KOPT-K1 (cell line): Measurements from ENCODE around the gene USP24.

ENCODE experiments used
- H3K27ac ChIP-seq: fragments of 200-600 bp; sonication (generic); 2 replicates; pipeline ENCODE4 v1.5.1; 2016; ENCODE audit warnings: antibody characterized with exemption, mild to moderate bottlenecking, low read depth, low read length; ENCODE audit not compliant: poor library complexity, severe bottlenecking
- H3K36me3 ChIP-seq: fragments of 200-600 bp; sonication (generic); 2 replicates; pipeline ENCODE4 v1.5.1; 2017; ENCODE audit warnings: antibody characterized with exemption, mild to moderate bottlenecking, low read length, moderate library complexity; ENCODE audit not compliant: insufficient read depth
- H3K9me3 ChIP-seq: fragments of 200-600 bp; sonication (generic); 2 replicates; pipeline ENCODE4 v1.5.1; 2017; ENCODE audit warnings: antibody characterized with exemption, low read length, mild to moderate bottlenecking; ENCODE audit not compliant: insufficient read depth, poor library complexity, severe bottlenecking

Gene USP24

DNA sequence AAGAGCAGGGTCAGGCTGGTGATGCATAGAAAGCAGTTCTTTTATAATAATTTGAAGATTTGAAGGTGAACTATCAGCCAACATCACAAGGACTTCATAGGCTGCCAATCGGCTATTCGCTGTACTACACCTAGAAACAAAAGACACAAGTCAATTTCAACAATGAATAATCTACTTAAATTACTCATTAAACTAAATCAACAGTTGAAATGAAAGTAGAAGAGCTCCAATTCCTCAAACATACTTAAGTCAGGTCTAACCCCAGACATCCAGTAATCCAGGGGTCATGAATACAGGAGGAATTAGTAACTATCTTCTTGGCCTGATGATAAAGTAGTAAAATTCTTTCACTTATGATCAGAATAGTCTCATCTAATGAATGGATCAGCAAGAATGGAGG is 111.3 kb downstream of the USP24 start:
- H3K27ac ChIP-seq: no peak overlapping the region
- peaks cover 100% of the 10 kb centered on the region for H3K36me3 ChIP-seq
- no peaks in the 10 kb centered on the region for H3K9me3 ChIP-seq

DNA sequence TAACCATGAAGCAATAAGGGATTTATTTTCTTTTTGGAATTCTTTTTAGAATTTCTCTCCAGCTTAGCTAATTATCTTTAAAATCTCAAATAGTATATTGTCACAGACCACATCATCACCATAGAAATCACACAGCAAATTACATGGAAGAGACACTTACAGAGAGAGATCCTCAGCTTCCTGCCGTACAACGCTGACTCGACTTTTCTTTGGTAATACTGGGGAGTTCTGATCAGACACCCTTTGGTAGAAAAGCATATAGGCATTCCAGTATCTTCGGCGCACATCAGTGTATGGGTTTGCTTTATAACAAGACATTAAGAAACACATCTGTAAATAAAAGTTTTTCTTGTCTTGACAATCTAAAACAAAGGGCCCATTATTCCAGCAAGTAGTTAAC is 120.1 kb downstream of the USP24 start:
- H3K36me3 ChIP-seq: peaks cover 99% of the 10 kb centered on the region
- no peaks in the 10 kb centered on the region for H3K9me3 ChIP-seq
- H3K27ac ChIP-seq: no peak overlapping the region

DNA sequence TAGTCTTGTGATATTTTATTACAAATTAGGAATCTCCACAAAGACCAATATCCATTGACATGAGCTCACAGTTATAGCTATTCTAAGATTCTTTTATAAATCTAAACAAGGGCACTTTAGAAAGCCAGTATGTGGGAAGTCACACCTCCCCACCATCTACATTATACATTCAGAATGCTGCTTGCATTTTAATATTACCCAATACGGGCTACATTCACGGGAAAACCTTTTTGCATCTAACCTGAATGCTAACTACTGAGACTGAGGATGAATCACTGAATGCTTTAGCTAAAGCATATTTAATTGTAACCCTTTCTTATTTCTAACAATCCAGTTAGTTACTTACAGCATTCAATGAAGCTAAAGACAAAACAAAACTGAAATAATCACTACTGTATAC is 122.7 kb downstream of the USP24 start:
- Histone ChIP-seq H3K36me3 (peaks cover 99% of the 10 kb centered on the region), H3K27ac (no peak overlapping the region), H3K9me3 (no peaks in the 10 kb centered on the region)

DNA sequence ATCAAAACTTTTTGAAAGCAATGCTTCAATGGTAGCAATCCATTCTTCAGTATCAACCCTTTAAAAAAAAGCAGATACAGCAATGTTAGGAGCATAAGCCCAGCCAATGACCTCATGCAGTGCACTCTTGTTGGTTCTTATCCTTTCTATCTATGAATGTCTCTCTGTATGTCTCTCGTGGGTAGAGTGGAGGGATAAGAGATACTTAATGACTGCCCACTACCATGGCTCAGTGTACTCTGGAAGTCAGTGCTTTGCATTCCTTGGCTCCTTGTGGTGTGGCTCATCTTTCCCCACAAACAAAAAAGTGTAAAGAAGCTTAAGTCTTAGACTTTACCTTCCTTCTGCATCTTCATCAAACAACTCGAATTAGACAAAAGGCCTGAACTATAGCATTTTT is 125.5 kb downstream of the USP24 start:
- H3K36me3 ChIP-seq: peaks cover 98% of the 10 kb centered on the region
- H3K9me3 ChIP-seq: no peaks in the 10 kb centered on the region
- no peak overlapping the region for H3K27ac ChIP-seq

DNA sequence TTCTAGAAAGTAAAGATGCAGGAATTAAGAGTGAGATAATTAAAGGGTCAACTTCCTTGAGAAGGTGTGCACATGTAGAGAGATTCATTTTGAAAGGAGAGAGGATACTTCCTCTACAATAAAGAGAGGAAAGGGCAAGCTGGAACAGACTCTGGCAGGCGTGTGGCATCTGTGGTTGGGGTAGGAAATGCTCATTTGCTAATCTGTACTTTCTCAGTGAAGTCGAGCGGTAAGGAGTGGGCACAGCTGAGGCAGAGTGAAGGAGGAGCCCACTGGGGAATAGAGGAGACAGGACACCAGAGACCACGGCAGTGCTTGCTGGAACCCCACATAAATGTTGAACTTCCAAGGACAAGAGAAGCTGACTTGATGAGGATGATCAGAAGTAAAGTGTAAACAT is 126.8 kb downstream of the USP24 start:
- peaks cover 98% of the 10 kb centered on the region for H3K36me3 ChIP-seq
- no peak overlapping the region for H3K27ac ChIP-seq
- H3K9me3 ChIP-seq: no peaks in the 10 kb centered on the region

DNA sequence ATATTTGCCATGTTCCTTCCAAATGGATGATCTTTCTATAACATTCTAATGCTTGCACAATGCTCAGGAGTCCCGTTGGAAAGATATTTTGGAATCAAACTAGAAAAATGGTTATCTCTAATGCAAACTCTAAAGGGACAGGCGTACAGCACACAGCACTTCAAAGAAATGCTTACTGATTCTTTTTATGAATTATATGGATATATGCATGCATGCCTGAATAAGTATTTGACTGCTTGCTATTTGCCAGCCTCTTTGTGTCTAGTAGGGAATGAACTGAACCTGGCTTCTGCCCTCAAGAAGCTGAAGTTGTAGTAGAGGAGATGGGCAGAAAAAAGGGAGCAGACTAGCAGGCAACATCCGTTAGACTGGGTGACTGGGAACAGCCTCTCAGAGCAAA is 127.7 kb downstream of the USP24 start:
- Histone ChIP-seq H3K27ac (no peak overlapping the region), H3K36me3 (peaks cover 98% of the 10 kb centered on the region), H3K9me3 (no peaks in the 10 kb centered on the region)

DNA sequence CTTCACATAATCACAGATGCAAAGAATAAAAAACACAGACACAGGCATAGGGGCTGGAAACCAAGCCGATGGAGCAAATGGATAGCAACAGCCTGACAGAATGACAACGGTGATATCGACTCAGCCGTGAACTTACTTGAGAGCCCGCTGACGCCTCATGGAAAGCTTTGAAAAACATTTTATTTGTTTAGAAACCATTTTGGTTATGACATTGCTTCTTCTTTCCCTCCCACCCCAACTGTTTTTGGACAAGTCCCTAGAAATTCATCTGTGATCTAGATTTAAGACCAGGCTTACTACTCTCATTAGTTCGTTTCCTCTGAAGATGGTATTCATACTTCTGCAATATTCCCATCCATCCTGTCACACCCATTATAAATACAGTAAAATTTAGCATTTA is 130.9 kb downstream of the USP24 start:
- no peak overlapping the region for H3K27ac ChIP-seq
- H3K9me3 ChIP-seq: no peaks in the 10 kb centered on the region
- H3K36me3 ChIP-seq: peaks cover 98% of the 10 kb centered on the region

DNA sequence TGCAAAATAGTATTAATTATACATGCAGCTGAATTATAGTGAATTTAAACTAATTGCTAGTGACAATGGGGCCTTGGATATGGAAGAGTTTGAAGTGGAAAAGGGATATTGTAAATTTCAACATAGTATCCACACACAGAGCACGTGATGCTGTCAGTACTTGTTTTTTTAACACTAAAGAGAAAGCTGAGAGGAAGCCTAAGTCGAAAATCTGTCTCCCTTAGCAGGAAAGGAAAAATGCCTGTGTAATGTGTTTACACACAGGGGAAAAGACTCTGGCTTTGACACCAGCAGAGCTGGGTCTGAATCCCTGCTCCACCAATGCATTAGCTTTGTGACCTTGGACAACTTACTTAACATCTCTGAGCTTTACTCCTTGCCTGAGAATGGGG is 133.3 kb downstream of the USP24 start:
- Histone ChIP-seq H3K36me3 (peaks cover 99% of the 10 kb centered on the region), H3K9me3 (no peaks in the 10 kb centered on the region), H3K27ac (no peak overlapping the region)

DNA sequence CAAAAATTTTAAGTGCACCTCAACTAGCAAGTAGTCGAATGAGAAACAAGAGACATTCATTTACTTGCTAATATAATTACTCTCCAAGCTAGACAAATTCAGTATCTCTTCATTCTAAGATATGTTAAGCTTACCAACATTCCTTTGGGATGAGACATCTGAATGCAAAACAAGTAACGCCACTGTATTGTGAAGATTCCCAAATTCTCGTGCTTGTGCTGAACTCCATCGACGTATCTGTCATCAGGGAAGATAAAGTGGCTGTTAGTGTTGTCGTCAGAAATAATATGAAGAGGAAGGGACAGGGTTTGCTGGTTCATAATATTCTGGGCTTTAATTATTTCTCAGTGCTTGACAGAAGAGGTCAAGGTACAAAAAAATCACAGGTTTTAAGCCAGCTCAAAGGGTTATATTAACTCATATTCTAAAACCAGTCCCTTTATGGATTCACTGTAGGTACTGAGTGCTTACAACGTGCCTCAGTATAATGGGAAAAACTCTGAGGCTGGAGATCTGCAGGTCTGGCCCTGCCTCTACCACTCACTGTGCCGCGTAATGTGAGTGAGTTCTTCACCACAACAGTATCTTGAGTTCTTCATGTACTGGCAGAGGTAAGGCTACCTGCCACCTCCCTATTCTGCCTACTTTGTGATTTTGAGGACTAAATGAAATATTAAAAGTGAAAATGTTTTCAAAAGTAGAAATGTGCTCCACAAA is 133.8 kb downstream of the USP24 start:
- Histone ChIP-seq H3K36me3 (peaks cover 100% of the 10 kb centered on the region), H3K27ac (no peak overlapping the region), H3K9me3 (no peaks in the 10 kb centered on the region)

DNA sequence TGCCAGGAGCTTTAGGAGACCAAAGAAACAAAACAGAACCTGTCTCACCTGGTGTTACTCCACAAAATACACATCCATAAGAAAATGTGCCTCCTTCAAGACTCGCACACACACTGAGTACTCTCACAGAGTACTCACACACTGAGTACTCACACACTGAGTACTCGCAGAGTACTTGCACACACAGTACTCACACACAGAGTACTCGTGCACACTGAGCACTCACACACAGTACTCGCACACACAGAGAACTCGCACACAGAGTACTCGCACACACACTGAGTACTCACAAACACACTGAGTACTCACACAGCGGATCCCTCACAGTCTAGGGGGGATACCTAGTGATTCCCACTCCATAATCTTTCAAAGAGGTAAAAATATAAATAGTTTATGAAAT is 135.5 kb downstream of the USP24 start:
- Histone ChIP-seq H3K9me3 (no peaks in the 10 kb centered on the region), H3K36me3 (peaks cover 100% of the 10 kb centered on the region), H3K27ac (no peak overlapping the region)

DNA sequence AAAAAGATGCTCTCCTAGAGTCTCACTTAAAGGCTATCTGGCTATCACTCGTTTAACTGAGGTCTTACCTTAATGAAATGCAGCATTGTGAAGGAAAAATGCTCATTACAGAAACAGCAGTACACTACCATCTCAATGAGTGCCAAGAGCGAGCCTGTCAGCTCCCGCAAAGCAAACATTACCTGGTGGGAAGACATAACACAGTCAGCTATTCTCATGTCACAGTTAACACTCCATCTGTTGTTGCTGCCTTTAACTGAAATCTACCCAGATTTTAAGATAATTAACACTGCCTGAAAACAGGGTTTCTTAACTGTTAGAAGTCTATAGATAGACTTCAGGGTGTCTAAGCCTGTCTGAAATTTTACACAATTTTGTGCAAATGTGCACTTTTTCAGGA is 136.7 kb downstream of the USP24 start:
- Histone ChIP-seq H3K9me3 (no peaks in the 10 kb centered on the region), H3K36me3 (peaks cover 100% of the 10 kb centered on the region), H3K27ac (no peak overlapping the region)

DNA sequence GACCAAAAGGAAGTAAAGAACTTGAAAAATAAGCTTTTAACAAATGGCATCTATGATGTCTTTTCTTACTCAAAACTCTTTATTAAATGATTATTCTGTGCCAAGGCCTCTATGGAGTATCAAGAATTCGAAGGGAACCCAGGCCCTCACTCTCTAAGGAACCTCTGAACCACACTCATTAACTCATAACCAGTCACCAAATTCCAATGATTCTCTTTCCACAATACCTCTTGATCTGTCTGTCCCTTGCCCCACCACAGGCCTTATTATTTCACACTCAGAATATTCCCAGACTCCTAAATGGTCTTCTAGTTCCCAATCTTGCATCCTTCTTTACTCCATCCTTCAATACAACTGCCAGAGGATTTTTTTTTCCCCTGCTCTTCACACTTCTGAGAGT is 138.8 kb downstream of the USP24 start:
- no peak overlapping the region for H3K27ac ChIP-seq
- H3K9me3 ChIP-seq: no peaks in the 10 kb centered on the region
- peaks cover 100% of the 10 kb centered on the region for H3K36me3 ChIP-seq

DNA sequence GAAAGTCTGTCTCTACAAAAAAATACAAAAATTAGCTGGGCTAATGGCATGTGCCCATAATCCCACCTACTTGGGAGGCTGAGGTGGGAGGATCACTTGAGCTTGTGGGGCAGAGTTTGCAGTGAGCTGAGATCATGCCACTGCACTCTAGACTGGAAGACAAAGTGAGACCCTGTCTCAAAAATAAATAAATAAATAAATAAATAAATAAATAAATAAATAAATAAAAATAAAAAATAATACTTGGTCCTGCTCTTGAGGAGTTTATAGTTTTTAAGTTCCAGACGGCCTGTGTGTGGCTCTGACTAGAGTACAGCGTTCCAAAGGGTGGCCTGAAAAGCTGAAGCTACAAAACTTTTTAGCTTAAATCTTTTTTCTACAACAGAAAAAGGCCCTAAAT is 140.7 kb downstream of the USP24 start:
- Histone ChIP-seq H3K36me3 (peaks cover 100% of the 10 kb centered on the region), H3K27ac (no peak overlapping the region), H3K9me3 (no peaks in the 10 kb centered on the region)

DNA sequence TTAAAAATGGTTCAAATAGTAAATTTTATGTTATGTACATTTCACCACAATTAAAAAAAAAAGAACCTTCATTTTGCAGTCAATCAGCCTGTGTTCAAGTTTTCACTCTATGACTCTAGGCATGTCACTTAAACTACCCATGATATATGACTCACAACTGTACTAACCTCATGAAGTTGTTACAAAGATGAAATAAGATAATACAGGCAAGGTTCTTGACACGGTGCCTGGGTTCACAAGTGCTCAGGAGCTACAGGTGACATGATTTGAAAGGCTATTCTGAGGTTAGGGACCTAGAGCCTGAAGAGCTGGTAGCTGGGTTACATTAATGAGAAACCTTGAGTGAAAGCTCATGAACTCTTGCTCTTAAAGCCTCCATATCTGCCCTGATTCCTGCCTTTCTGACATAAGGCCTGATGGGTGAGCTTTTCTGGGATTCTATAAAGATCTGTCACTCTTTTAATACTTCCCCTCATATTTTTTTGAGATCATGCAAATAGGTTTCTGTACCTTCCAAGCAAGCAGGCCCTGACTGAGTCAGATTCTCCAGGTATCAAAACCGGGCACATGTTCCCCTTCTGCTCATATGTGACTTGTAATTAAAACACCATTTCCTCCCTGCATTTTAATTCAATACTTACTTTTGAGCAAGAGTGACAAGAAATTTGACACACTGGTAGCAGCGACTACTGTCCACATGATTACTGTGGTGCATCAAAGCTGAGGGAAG is 141.8 kb downstream of the USP24 start:
- H3K36me3 ChIP-seq: peaks cover 100% of the 10 kb centered on the region
- no peak overlapping the region for H3K27ac ChIP-seq
- H3K9me3 ChIP-seq: no peaks in the 10 kb centered on the region

DNA sequence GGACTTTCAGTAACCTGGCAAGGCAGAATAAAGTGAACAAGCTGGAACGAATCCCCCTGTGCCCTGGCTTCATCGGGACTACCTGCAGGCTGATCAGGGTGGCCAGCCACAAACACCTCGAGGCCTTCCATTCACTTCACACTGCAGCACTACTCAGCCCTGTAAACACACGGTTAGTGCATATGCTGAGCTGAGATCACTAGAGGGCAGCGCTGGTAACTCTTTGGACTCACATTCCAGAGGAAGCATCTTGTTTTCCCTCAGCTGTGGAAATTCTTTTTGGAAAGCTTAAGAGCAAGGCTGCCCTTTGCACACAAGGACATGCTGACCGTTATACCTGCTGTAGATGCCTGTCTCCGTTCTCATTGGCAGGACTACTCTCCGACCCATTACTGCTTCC is 143.7 kb downstream of the USP24 start:
- Histone ChIP-seq H3K27ac (no peak overlapping the region), H3K36me3 (peaks cover 100% of the 10 kb centered on the region), H3K9me3 (no peaks in the 10 kb centered on the region)
